ENCODE data around the gene NRP1. TPM values are rescaled to one million over a fixed set of nuclear protein-coding genes. Genes with fewer than 3 reads are reported as not detected.

The NRP1 gene
- total RNA-seq, 4 donors from 2014 or later: 20.4 to 29.0 (median 22.1) TPM

DNA sequence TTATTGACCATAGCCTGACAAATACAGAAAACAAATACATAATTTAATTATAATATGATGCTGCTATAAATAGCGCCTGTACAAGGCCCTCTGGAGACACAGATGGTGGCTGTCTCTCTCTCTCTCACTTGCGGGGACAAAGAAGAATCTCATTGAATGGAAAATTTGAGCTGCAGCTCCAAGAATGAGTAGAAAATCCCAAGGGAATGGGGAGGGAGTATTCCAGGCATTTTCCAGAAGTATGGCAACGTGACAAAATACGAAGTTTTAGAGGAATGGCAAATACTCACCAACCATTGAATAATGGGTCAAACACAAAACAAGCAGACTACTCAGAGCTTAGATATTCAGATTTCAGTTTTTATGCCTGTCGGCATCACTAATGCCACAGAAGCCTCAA, 179.9 kb downstream of the NRP1 start:
- H3K4me1 ChIP-seq: no peaks in the 10 kb centered on the region
- intact Hi-C loops (cut with DNase I; ENCODE audit: low total_unique reads): no loop called here
- no peaks in the 10 kb centered on the region for H3K36me3 ChIP-seq

DNA sequence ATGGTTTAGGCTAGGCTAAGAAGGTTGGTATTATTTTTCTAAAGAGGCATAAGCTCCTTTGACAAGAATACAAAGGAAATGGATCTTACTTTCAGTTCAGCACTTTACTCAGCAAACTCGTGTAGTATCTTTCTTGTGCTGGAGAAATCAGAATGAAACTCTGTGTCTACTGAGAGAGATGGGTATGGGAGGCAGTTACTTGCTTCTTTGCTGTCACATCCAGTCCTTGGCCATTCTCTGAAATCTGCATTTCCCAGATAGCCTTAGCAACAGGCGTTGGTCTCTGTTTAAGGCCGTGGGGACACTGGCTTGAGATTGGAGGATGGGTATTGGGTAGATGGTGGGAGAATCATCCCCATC, 180.5 kb downstream of the NRP1 start:
- intact Hi-C loops (cut with DNase I; ENCODE audit: low total_unique reads): no loop called here

More for the DNA sequence above, 179.9 kb downstream of the NRP1 start:
- ATAC-seq: no peak
- H3K9me3 ChIP-seq: no peaks in the 10 kb centered on the region
- H3K4me3 ChIP-seq: no peak overlapping the region
- TF ChIP-seq POLR2A (IDR thresholded peaks at IDR 0.05): no peak
- peak overlapping the region in 1 of 4 donors; percentile 9 for H3K27ac ChIP-seq
- DNase-seq: no peak
- H3K27me3 ChIP-seq: peaks cover 0 to 5% (median 0%) of the 10 kb centered on the region in 3 donors
- in situ Hi-C loops (cut with MboI; ENCODE audit: low sequenced_read_pairs in 4 of 4): no loop called here

DNA sequence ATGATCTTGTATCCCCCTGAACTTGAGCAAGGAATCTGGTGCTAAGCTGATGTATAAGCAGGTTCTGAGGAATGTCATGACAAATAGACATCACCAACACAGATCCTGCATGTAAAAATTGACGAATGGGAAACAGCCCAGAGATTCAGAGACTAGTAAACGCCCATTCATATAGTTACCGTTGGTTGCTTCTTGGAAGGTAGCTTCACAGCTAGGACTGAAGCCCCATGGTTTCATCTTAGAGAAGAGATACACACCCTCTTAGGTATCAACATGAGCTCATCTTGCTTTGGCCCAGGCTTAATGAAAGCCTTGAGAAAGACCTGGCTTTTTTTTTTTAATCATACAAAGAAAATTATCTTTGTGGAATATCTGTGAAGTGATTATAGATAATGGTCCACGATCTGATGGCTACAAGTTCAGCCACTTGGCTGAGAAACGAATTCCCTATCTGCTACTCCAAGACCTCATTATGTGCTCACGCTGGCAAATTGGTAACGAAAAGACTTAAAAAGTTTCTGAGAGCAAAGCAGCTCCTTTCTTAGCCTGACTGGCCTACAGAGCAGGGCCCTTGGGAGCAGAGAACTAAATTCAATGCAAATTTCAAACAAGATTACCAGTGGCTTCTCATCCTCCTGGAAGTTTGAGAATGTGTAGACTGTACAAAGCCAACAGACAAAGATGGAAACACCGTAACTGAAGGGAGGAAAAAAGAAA, 181.1 kb downstream of the NRP1 start:
- intact Hi-C loops (cut with DNase I; ENCODE audit: low total_unique reads): no loop called here
- no peak for ATAC-seq

More for the DNA sequence above, 180.5 kb downstream of the NRP1 start:
- Histone ChIP-seq H3K27ac (peak overlapping the region in 1 of 4 donors; percentile 9), H3K4me1 (no peaks in the 10 kb centered on the region), H3K4me3 (no peak overlapping the region), H3K27me3 (peaks cover 0 to 5% (median 0%) of the 10 kb centered on the region in 3 donors), H3K36me3 (no peaks in the 10 kb centered on the region), H3K9me3 (no peaks in the 10 kb centered on the region)
- ATAC-seq: no peak
- DNase-seq: no peak
- TF ChIP-seq CTCF (IDR thresholded peaks at IDR 0.05 in 4 of 5, conservative IDR thresholded peaks at IDR 0.05 in 1 of 5): no peak
- no peak for TF ChIP-seq POLR2A (IDR thresholded peaks at IDR 0.05)
- in situ Hi-C loops (cut with MboI; ENCODE audit: low sequenced_read_pairs in 4 of 4): no loop called here

GRCh38 chr10:33152750-33153149, 181.7 kb downstream of the NRP1 start:
- Histone ChIP-seq H3K27me3 (peaks cover 0 to 5% (median 0%) of the 10 kb centered on the region in 3 donors), H3K9me3 (no peaks in the 10 kb centered on the region), H3K27ac (no peak overlapping the region), H3K36me3 (no peaks in the 10 kb centered on the region), H3K4me1 (no peaks in the 10 kb centered on the region), H3K4me3 (no peak overlapping the region)
- DNase-seq (no peak), ATAC-seq (no peak)
- TF ChIP-seq POLR2A (IDR thresholded peaks at IDR 0.05) (no peak), CTCF (IDR thresholded peaks at IDR 0.05 in 4 of 5, conservative IDR thresholded peaks at IDR 0.05 in 1 of 5) (no peak)
- intact Hi-C loops (cut with DNase I; ENCODE audit: low total_unique reads) (no loop called here), in situ Hi-C loops (cut with MboI; ENCODE audit: low sequenced_read_pairs in 4 of 4) (no loop called here)

More for the DNA sequence above, 181.1 kb downstream of the NRP1 start:
- Histone ChIP-seq H3K27ac (peak overlapping the region in 1 of 4 donors; percentile 13), H3K9me3 (no peaks in the 10 kb centered on the region), H3K36me3 (no peaks in the 10 kb centered on the region), H3K27me3 (peaks cover 0 to 5% (median 0%) of the 10 kb centered on the region in 3 donors), H3K4me3 (no peak overlapping the region), H3K4me1 (no peaks in the 10 kb centered on the region)
- no peak for TF ChIP-seq CTCF (IDR thresholded peaks at IDR 0.05 in 4 of 5, conservative IDR thresholded peaks at IDR 0.05 in 1 of 5)
- TF ChIP-seq POLR2A (IDR thresholded peaks at IDR 0.05): no peak
- in situ Hi-C loops (cut with MboI; ENCODE audit: low sequenced_read_pairs in 4 of 4): no loop called here
- DNase-seq: no peak

DNA sequence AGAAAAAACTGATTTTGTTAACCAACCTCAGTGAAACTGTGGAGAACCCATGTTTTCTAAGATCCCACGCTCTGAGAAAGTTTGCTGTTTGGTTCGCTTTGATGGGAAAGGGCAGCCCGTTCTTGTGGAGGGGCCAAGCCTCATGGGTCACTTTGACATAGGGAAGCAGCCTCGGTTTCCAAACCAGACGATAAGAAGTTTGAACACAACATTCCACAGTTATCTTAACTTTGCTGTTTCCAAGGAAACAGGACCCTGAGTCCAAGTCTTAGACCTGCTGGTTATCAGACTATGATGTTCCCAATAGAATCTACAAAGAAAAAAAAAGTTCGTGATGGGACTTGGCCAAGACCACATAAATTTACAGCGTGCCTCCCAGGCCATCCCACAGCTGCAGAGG, 182.3 kb downstream of the NRP1 start:
- no peak for ATAC-seq

More for the DNA sequence above, 182.3 kb downstream of the NRP1 start:
- in situ Hi-C loops (cut with MboI; ENCODE audit: low sequenced_read_pairs in 4 of 4): no loop called here
- no peak overlapping the region for H3K4me3 ChIP-seq
- TF ChIP-seq POLR2A (IDR thresholded peaks at IDR 0.05) (no peak), CTCF (IDR thresholded peaks at IDR 0.05 in 4 of 5, conservative IDR thresholded peaks at IDR 0.05 in 1 of 5) (no peak)
- no peaks in the 10 kb centered on the region for H3K9me3 ChIP-seq
- DNase-seq: no peak
- no peaks in the 10 kb centered on the region for H3K4me1 ChIP-seq
- H3K27me3 ChIP-seq: peaks cover 0 to 3% (median 0%) of the 10 kb centered on the region in 3 donors
- H3K36me3 ChIP-seq: no peaks in the 10 kb centered on the region
- intact Hi-C loops (cut with DNase I; ENCODE audit: low total_unique reads): no loop called here
- H3K27ac ChIP-seq: no peak overlapping the region
